GM23248 (cell line): Measurements from ENCODE around the gene CDK8. TPM values are rescaled to one million over a fixed set of nuclear protein-coding genes. Genes with fewer than 3 reads are reported as not detected.
"Not testable (repeated sequence)": the region's sequence is repeated elsewhere in the genome, so short reads cannot be mapped to it uniquely, and the experiment has no call there.

Experiments
- DNase-seq: peaks from one replicate; pipeline ENCODE4 v3.0.0-alpha.2; 2015
- H2AFZ ChIP-seq: fragments of 200-600 bp; sonication (generic); 2 replicates; pipeline ENCODE4 v1.6.1; 2016; ENCODE audit warnings: antibody characterized with exemption
- H3F3A ChIP-seq: fragments of 200-600 bp; sonication (generic); 2 replicates; pipeline ENCODE4 v1.6.1; 2016; ENCODE audit warnings: mild to moderate bottlenecking, antibody characterized with exemption, mixed run types; ENCODE audit not compliant: insufficient read depth
- H3K27ac ChIP-seq: fragments of 200-600 bp; sonication (generic); 2 replicates; pipeline ENCODE4 v1.5.1; 2016; ENCODE audit warnings: mild to moderate bottlenecking
- H3K27me3 ChIP-seq: fragments of 200-600 bp; sonication (generic); replicated peaks from 2 replicates; pipeline ENCODE4 v1.6.1; 2016; ENCODE audit warnings: mild to moderate bottlenecking; ENCODE audit not compliant: insufficient read depth
- H3K36me3 ChIP-seq: fragments of 200-600 bp; sonication (generic); 2 replicates; pipeline ENCODE4 v1.6.1; 2016; ENCODE audit warnings: low read depth, mild to moderate bottlenecking
- H3K4me1 ChIP-seq: fragments of 200-600 bp; sonication (generic); 2 replicates; pipeline ENCODE4 v1.6.1; 2016; ENCODE audit warnings: mild to moderate bottlenecking; ENCODE audit not compliant: insufficient read depth
- H3K4me2 ChIP-seq: fragments of 200-600 bp; sonication (generic); one replicate; pipeline ENCODE4 v1.6.1; 2016; ENCODE audit warnings: mild to moderate bottlenecking; ENCODE audit not compliant: unreplicated experiment
- H3K4me3 ChIP-seq: fragments of 200-600 bp; sonication (generic); 2 replicates; pipeline ENCODE4 v1.5.1; 2016; ENCODE audit warnings: mild to moderate bottlenecking
- H3K79me2 ChIP-seq: fragments of 200-600 bp; sonication (generic); 2 replicates; pipeline ENCODE4 v1.6.1; 2016; ENCODE audit warnings: mild to moderate bottlenecking; ENCODE audit not compliant: insufficient read depth
- H3K9ac ChIP-seq: fragments of 200-600 bp; sonication (generic); 2 replicates; pipeline ENCODE4 v1.6.1; 2016; ENCODE audit warnings: mild to moderate bottlenecking
- H3K9me2 ChIP-seq: fragments of 200-600 bp; sonication (generic); 2 replicates; pipeline ENCODE4 v1.6.1; 2016; ENCODE audit warnings: mixed run types, mild to moderate bottlenecking, moderate library complexity; ENCODE audit not compliant: insufficient read depth
- H3K9me3 ChIP-seq: fragments of 200-600 bp; sonication (generic); one replicate; pipeline ENCODE4 v1.6.1; 2017; ENCODE audit warnings: low read depth
- H4K20me1 ChIP-seq: fragments of 200-600 bp; sonication (generic); 2 replicates; pipeline ENCODE4 v1.6.0; 2016; ENCODE audit not compliant: insufficient read depth
- EZH2 ChIP-seq: fragments of 200-600 bp; sonication (generic); IDR thresholded peaks from 2 replicates; pipeline ENCODE4 v1.6.1; 2018; ENCODE audit warnings: antibody characterized with exemption, mild to moderate bottlenecking; ENCODE audit not compliant: insufficient read depth, poor library complexity, severe bottlenecking
- EZH2phosphoT487 ChIP-seq: fragments of 200-600 bp; sonication (generic); IDR thresholded peaks from 2 replicates; pipeline ENCODE4 v1.6.1; 2018; ENCODE audit warnings: antibody characterized with exemption, moderate library complexity, mild to moderate bottlenecking, low read depth; ENCODE audit not compliant: insufficient read depth
- WGBS, 2 experiments: methylation state at CpG; one replicate each; pipeline ENCODE4 v1.1.6; 2015 to 2017; ENCODE audit warnings: low lambda C conversion rate in 2 of 2, low coverage in 1 of 2; ENCODE audit errors: missing lambda C conversion rate in 2 of 2; 5-methylcytosine and 5-hydroxymethylcytosine counted together
- in situ Hi-C: fragments of 300-500 bp; cut with MboI; formaldehyde crosslinking; loops from 2 replicates; pipeline ENCODE4 v1.15.0; 2020
- polyA plus RNA-seq: library from polyadenylated mRNA; unstranded; fragments of >200 nt; fragmentation: Nextera tagmentation; extraction: Ambion mirVana; gene quantifications from 2 replicates; pipeline ENCODE4 v1.2.1, GENCODE V29; 2016
- total RNA-seq: library from RNA; depleted of rRNA; stranded (reverse); fragments of >200 nt; shearing (Covaris generic); gene quantifications from 2 replicates; pipeline ENCODE4 v1.2.3, GENCODE V29; 2014

CDK8 gene
- total and polyA plus RNA-seq, 2 experiments from 2014 or later, result 5.1 to 11.9 TPM

GRCh38 chr13:26247011-26247410 lies 6.9 kb upstream of the CDK8 start:
- Histone ChIP-seq H3K4me2 (no peak overlapping the region), H3K4me3 (no peak overlapping the region), H3K36me3 (no peaks in the 10 kb centered on the region), H4K20me1 (no peaks in the 10 kb centered on the region), H3K27me3 (no peaks in the 10 kb centered on the region), H3K9me3 (no peaks in the 10 kb centered on the region), H3F3A (no peaks in the 10 kb centered on the region), H3K9me2 (no peaks in the 10 kb centered on the region), H3K27ac (no peak overlapping the region), H3K9ac (no peak overlapping the region), H3K79me2 (no peaks in the 10 kb centered on the region), H2AFZ (no peak overlapping the region), H3K4me1 (no peaks in the 10 kb centered on the region)
- no peak for DNase-seq
- in situ Hi-C loops, result no loop called here
- WGBS, 2 experiments, result 22 to 23% methylated on average over 2 of the region's 2 CpGs
- TF ChIP-seq EZH2phosphoT487, result no peak
- TF ChIP-seq EZH2, result no peak

GRCh38 chr13:26247608-26248007 lies 6.3 kb upstream of the CDK8 start:
- no peak overlapping the region for H3K4me2 ChIP-seq
- in situ Hi-C loops, result no loop called here
- H3K79me2 ChIP-seq, result no peaks in the 10 kb centered on the region
- TF ChIP-seq EZH2phosphoT487, result no peak
- TF ChIP-seq EZH2, result no peak
- DNase-seq, result no peak
- no peaks in the 10 kb centered on the region for H4K20me1 ChIP-seq
- no peaks in the 10 kb centered on the region for H3K36me3 ChIP-seq
- H3K27ac ChIP-seq, result no peak overlapping the region
- no peaks in the 10 kb centered on the region for H3K27me3 ChIP-seq
- H3K4me3 ChIP-seq, result no peak overlapping the region
- H3K9ac ChIP-seq, result no peak overlapping the region
- H2AFZ ChIP-seq, result no peak overlapping the region
- no peaks in the 10 kb centered on the region for H3K9me2 ChIP-seq
- no peaks in the 10 kb centered on the region for H3K9me3 ChIP-seq
- 17 to 24% methylated on average over 3 of the region's 3 CpGs for WGBS, 2 experiments
- no peaks in the 10 kb centered on the region for H3F3A ChIP-seq
- no peaks in the 10 kb centered on the region for H3K4me1 ChIP-seq

GRCh38 chr13:26249551-26249950 lies 4.4 kb upstream of the CDK8 start:
- no peaks in the 10 kb centered on the region for H3F3A ChIP-seq
- no peaks in the 10 kb centered on the region for H3K27me3 ChIP-seq
- H3K9ac ChIP-seq, result no peak overlapping the region
- H3K36me3 ChIP-seq, result no peaks in the 10 kb centered on the region
- no peak overlapping the region for H3K27ac ChIP-seq
- H3K79me2 ChIP-seq, result peaks cover under 1% of the 10 kb centered on the region
- no peaks in the 10 kb centered on the region for H3K9me2 ChIP-seq
- in situ Hi-C loops, result no loop called here
- no peaks in the 10 kb centered on the region for H4K20me1 ChIP-seq
- no peaks in the 10 kb centered on the region for H3K9me3 ChIP-seq
- no peaks in the 10 kb centered on the region for H3K4me1 ChIP-seq
- no peak overlapping the region for H3K4me3 ChIP-seq
- H3K4me2 ChIP-seq, result no peak overlapping the region
- no peak overlapping the region for H2AFZ ChIP-seq
- TF ChIP-seq EZH2phosphoT487 (no peak), EZH2 (no peak)
- DNase-seq, result no peak

GRCh38 chr13:26252006-26252405 lies 1.9 kb upstream of the CDK8 start:
- H3F3A ChIP-seq, H3K27ac ChIP-seq, H3K27me3 ChIP-seq, H3K9me2 ChIP-seq, H3K9me3 ChIP-seq, H3K4me3 ChIP-seq, DNase-seq, H3K9ac ChIP-seq, H3K36me3 ChIP-seq, H2AFZ ChIP-seq, H3K4me2 ChIP-seq, H4K20me1 ChIP-seq, in situ Hi-C loops: not testable (repeated sequence)
- Histone ChIP-seq H3K4me1 (peaks cover 18% of the 10 kb centered on the region), H3K79me2 (peaks cover 25% of the 10 kb centered on the region)
- WGBS, 2 experiments, result 67 to 74% methylated on average over 4 of the region's 4 CpGs

GRCh38 chr13:26253262-26253786 lies 605 bp upstream of the CDK8 start:
- H3K9me3 ChIP-seq, result no peaks in the 10 kb centered on the region
- DNase-seq, result no peak
- H3K36me3 ChIP-seq, result no peaks in the 10 kb centered on the region
- peaks cover 9% of the 10 kb centered on the region; the same call in 1 of the 2 replicates for H4K20me1 ChIP-seq
- no peak overlapping the region for H3K27ac ChIP-seq
- no peaks in the 10 kb centered on the region for H3K27me3 ChIP-seq
- H3K9me2 ChIP-seq, result no peaks in the 10 kb centered on the region
- WGBS, 2 experiments, result 52 to 53% methylated on average over 9 of the region's 9 CpGs
- in situ Hi-C loops, result no loop called here
- peak overlapping the region; percentile 78 for H3K9ac ChIP-seq
- H3K79me2 ChIP-seq, result peaks cover 38% of the 10 kb centered on the region
- peaks cover 19% of the 10 kb centered on the region for H3K4me1 ChIP-seq
- H3K4me3 ChIP-seq, result peak overlapping the region; percentile 93
- no peaks in the 10 kb centered on the region for H3F3A ChIP-seq
- TF ChIP-seq EZH2 (no peak), EZH2phosphoT487 (no peak)
- peak overlapping the region; percentile 64 for H3K4me2 ChIP-seq
- peak overlapping the region; percentile 92 for H2AFZ ChIP-seq
